ENCODE results near the gene KRTAP5-1. TPM values are rescaled to one million over a fixed set of nuclear protein-coding genes. Genes with fewer than 3 reads are reported as not detected.
"Not testable (repeated sequence)": the region's sequence is repeated elsewhere in the genome, so short reads cannot be mapped to it uniquely, and the experiment has no call there.

The KRTAP5-1 gene
- total RNA-seq, 2 donors from 2014 or later = not detected

GRCh38 chr11:1604711-1605110, 19.6 kb upstream of the KRTAP5-1 start:
- Histone ChIP-seq H3K27me3 (replicated peaks; ENCODE audit: insufficient read depth) (no peaks in the 10 kb centered on the region), H3K36me3 (no peaks in the 10 kb centered on the region), H3K9me3 (no peaks in the 10 kb centered on the region), H3K4me3 (no peak overlapping the region), H3K4me1 (ENCODE audit: control insufficient read depth in 1 of 2, low read depth in 2 of 2) (no peaks in the 10 kb centered on the region), H3K27ac (no peak overlapping the region)
- no peak for DNase-seq (ENCODE audit: low spot score)
- no peak for ATAC-seq (ENCODE audit: insufficient number of reproducible peaks, low FRiP score, low read depth)
- no peak for TF ChIP-seq CTCF (IDR thresholded peaks at IDR 0.05)

- no peak overlapping the region for H3K4me3 ChIP-seq
- H3K36me3 ChIP-seq = no peaks in the 10 kb centered on the region
- no peak overlapping the region for H3K27ac ChIP-seq
- no peaks in the 10 kb centered on the region for H3K9me3 ChIP-seq
- no peak for TF ChIP-seq CTCF (IDR thresholded peaks at IDR 0.05)
- no peak for DNase-seq (ENCODE audit: low spot score)
- no peak for ATAC-seq (ENCODE audit: insufficient number of reproducible peaks, low FRiP score, low read depth)
- no peaks in the 10 kb centered on the region for H3K27me3 ChIP-seq (replicated peaks; ENCODE audit: insufficient read depth)
- no peaks in the 10 kb centered on the region for H3K4me1 ChIP-seq (ENCODE audit: control insufficient read depth in 1 of 2, low read depth in 2 of 2)
These were observed 19.1 kb upstream of the KRTAP5-1 start for GRCh38 chr11:1604181-1604580.

GRCh38 chr11:1603629-1604028, 18.5 kb upstream of the KRTAP5-1 start:
- no peaks in the 10 kb centered on the region for H3K9me3 ChIP-seq
- TF ChIP-seq CTCF (IDR thresholded peaks at IDR 0.05) = no peak
- DNase-seq (ENCODE audit: low spot score) (no peak), ATAC-seq (ENCODE audit: insufficient number of reproducible peaks, low FRiP score, low read depth) (no peak)
- no peak overlapping the region for H3K27ac ChIP-seq
- no peaks in the 10 kb centered on the region for H3K4me1 ChIP-seq (ENCODE audit: control insufficient read depth in 1 of 2, low read depth in 2 of 2)
- no peaks in the 10 kb centered on the region for H3K36me3 ChIP-seq
- no peaks in the 10 kb centered on the region for H3K27me3 ChIP-seq (replicated peaks; ENCODE audit: insufficient read depth)
- H3K4me3 ChIP-seq = no peak overlapping the region

- ATAC-seq (ENCODE audit: insufficient number of reproducible peaks, low FRiP score, low read depth); DNase-seq (ENCODE audit: low spot score); H3K36me3 ChIP-seq; H3K4me3 ChIP-seq; H3K27me3 ChIP-seq (replicated peaks; ENCODE audit: insufficient read depth); H3K27ac ChIP-seq; H3K9me3 ChIP-seq; H3K4me1 ChIP-seq (ENCODE audit: control insufficient read depth in 1 of 2, low read depth in 2 of 2): not testable (repeated sequence)
These were observed 16.6 kb upstream of the KRTAP5-1 start for GRCh38 chr11:1601663-1602062.

GRCh38 chr11:1600626-1601025, 15.5 kb upstream of the KRTAP5-1 start:
- ATAC-seq (ENCODE audit: insufficient number of reproducible peaks, low FRiP score, low read depth) (no peak), DNase-seq (ENCODE audit: low spot score) (no peak)
- Histone ChIP-seq H3K36me3 (no peaks in the 10 kb centered on the region), H3K9me3 (no peaks in the 10 kb centered on the region), H3K27ac (no peak overlapping the region), H3K4me3 (no peak overlapping the region), H3K4me1 (ENCODE audit: control insufficient read depth in 1 of 2, low read depth in 2 of 2) (no peaks in the 10 kb centered on the region), H3K27me3 (replicated peaks; ENCODE audit: insufficient read depth) (no peaks in the 10 kb centered on the region)
- TF ChIP-seq CTCF (IDR thresholded peaks at IDR 0.05) = no peak

- Histone ChIP-seq H3K4me1 (ENCODE audit: control insufficient read depth in 1 of 2, low read depth in 2 of 2) (no peaks in the 10 kb centered on the region), H3K27ac (no peak overlapping the region), H3K27me3 (replicated peaks; ENCODE audit: insufficient read depth) (no peaks in the 10 kb centered on the region), H3K4me3 (no peak overlapping the region), H3K9me3 (no peaks in the 10 kb centered on the region), H3K36me3 (no peaks in the 10 kb centered on the region)
- TF ChIP-seq CTCF (IDR thresholded peaks at IDR 0.05) = no peak
- ATAC-seq (ENCODE audit: insufficient number of reproducible peaks, low FRiP score, low read depth) = no peak
- DNase-seq (ENCODE audit: low spot score) = no peak
These were observed 13.7 kb upstream of the KRTAP5-1 start for GRCh38 chr11:1598816-1599215.

- not testable (repeated sequence) for H3K4me1 ChIP-seq (ENCODE audit: control insufficient read depth in 1 of 2, low read depth in 2 of 2); ATAC-seq (ENCODE audit: insufficient number of reproducible peaks, low FRiP score, low read depth); H3K27ac ChIP-seq; H3K27me3 ChIP-seq (replicated peaks; ENCODE audit: insufficient read depth); H3K4me3 ChIP-seq; DNase-seq (ENCODE audit: low spot score); H3K9me3 ChIP-seq; H3K36me3 ChIP-seq
These were observed 13.3 kb upstream of the KRTAP5-1 start for GRCh38 chr11:1598406-1598805.

Measured in thoracic aorta (tissue), 2 donors.